GM12878 (cell line): ENCODE measurements around the gene NT5C2.
A peak's percentile ranks its signal among the peaks of the same experiment; 100 is the strongest.
"Not testable (repeated sequence)": the region's sequence is repeated elsewhere in the genome, so short reads cannot be mapped to it uniquely, and the experiment has no call there.

Experiments used
- CTCF ChIP-seq, 3 experiments: IDR thresholded peaks in 2 of 3; conservative IDR thresholded peaks in 1 of 3; 2 replicates each; pipeline ENCODE4 v1.5.1; 2011; ENCODE audit warnings: low read depth in 3 of 3, low read length in 3 of 3, mild to moderate bottlenecking in 3 of 3, control low read depth in 2 of 3, moderate library complexity in 2 of 3, inconsistent platforms in 1 of 3, mixed read lengths in 1 of 3; ENCODE audit not compliant: control insufficient read depth in 2 of 3, insufficient read depth in 1 of 3; ENCODE audit errors: extremely low read depth in 1 of 3
- POLR2A ChIP-seq: IDR thresholded peaks from 2 replicates; pipeline ENCODE4 v1.6.1; 2011; ENCODE audit warnings: low read depth, mild to moderate bottlenecking, low read length
- POLR2AphosphoS5 ChIP-seq: IDR thresholded peaks from 2 replicates; pipeline ENCODE4 v1.6.1; 2011; ENCODE audit warnings: mild to moderate bottlenecking, low read length, inconsistent platforms
- RAD21 ChIP-seq: IDR thresholded peaks from 2 replicates; pipeline ENCODE4 v1.6.1; 2011; ENCODE audit warnings: mild to moderate bottlenecking, low read depth, low read length, moderate library complexity; ENCODE audit not compliant: insufficient read depth
- REST ChIP-seq: IDR thresholded peaks from 2 replicates; pipeline ENCODE4 v1.6.1; 2012; ENCODE audit warnings: mild to moderate bottlenecking, low read depth, low read length
- YY1 ChIP-seq: IDR thresholded peaks from 2 replicates; pipeline ENCODE4 v1.6.1; 2011; ENCODE audit warnings: low read depth, mild to moderate bottlenecking, low read length

- not testable (repeated sequence) for TF ChIP-seq POLR2A; RAD21; CTCF (IDR thresholded peaks at IDR 0.05 in 2 of 3, conservative IDR thresholded peaks at IDR 0.05 in 1 of 3; ENCODE audit: control insufficient read depth in 2 of 3, extremely low read depth in 1 of 3, insufficient read depth in 1 of 3, low read depth in 3 of 3, low read length in 3 of 3); REST; POLR2AphosphoS5
- TF ChIP-seq YY1, result peak; percentile 64; the same call in 1 of the 2 replicates
These were observed 57.9 kb downstream of the NT5C2 start for GRCh38 chr10:103135168-103135567.
